ENCODE measurements around the gene ABCG1.

Gene ABCG1

DNA sequence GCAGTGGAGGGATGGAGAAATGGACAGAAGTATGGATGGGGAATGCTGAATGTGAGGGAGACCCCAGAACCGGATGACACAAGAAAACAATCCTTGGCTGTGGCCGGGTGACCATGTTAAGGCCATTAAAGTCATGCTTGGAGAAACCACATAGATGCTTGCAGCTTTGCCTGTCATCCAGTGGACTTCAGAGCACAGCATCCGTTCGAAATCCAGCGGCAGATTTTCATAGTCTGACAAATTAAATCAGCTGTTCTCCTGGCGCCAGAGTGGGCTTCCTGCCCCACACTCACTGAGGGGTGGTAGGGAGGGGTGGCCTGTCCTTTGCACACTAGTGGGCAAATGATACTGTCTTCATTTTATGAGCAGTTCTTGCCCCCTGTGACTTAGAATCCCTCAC is 35.1 kb downstream of the ABCG1 start:
- TF ChIP-seq, protein P1, sequence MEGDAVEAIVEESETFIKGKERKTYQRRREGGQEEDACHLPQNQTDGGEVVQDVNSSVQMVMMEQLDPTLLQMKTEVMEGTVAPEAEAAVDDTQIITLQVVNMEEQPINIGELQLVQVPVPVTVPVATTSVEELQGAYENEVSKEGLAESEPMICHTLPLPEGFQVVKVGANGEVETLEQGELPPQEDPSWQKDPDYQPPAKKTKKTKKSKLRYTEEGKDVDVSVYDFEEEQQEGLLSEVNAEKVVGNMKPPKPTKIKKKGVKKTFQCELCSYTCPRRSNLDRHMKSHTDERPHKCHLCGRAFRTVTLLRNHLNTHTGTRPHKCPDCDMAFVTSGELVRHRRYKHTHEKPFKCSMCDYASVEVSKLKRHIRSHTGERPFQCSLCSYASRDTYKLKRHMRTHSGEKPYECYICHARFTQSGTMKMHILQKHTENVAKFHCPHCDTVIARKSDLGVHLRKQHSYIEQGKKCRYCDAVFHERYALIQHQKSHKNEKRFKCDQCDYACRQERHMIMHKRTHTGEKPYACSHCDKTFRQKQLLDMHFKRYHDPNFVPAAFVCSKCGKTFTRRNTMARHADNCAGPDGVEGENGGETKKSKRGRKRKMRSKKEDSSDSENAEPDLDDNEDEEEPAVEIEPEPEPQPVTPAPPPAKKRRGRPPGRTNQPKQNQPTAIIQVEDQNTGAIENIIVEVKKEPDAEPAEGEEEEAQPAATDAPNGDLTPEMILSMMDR (IDR thresholded peaks at IDR 0.05; ENCODE audit: low read depth, low read length) = no peak
- no peak overlapping the region for H3K4me3 ChIP-seq (ENCODE audit: low read depth, low read length)
- in situ Hi-C loops (cut with HindIII; ENCODE audit: low sequenced_read_pairs) = no loop called here

DNA sequence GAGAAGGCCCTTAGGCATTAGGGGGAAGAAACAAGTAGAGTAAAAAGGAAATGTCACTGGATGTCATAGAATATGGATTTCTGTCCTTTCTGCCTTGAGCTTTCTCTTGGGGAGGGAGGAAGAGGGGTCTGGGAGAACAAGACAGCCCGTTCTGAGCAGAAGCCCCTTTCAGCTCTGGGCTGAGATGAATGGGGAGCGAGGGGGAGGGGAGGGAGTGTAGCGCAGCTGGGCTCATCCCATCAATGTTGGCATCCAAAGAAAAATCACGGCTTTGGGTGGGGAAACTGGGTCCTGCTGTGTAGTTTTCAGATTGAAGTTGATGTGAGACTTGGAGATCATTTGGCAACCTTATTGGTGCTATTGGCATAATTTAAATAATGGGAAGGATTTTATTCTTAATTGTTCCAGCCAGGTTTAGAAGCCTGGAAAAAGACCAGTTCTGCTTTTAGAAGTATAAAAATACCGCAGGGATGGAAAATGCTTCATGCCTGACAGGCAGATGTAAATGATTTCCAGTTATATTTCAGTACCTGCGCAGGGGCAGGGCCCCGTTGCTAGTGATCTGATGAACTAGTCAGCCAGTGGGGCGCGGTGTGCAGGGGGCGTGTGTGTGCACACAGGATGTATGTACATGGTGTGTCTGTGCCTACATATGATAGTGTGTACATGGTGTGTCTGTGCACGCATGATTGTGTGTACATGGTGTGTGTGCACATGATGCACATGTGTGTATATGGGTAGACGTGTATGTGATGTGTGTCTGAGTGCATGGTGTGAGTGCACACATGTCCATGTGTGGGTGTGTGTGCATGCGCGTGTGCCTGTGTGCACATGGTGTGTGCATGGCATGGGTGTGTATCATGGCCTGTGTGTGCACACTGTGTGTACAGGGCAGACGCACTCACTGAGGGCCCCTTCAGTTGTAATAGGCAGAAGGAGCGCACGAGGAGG is 36.0 kb downstream of the ABCG1 start:
- TF ChIP-seq, protein P1 (IDR thresholded peaks at IDR 0.05; ENCODE audit: low read depth, low read length) = no peak
- DNase-seq (ENCODE audit: low read depth, low spot score) = no peak
- in situ Hi-C loops (cut with HindIII; ENCODE audit: low sequenced_read_pairs) = no loop called here
- no peak overlapping the region for H3K4me3 ChIP-seq (ENCODE audit: low read depth, low read length)

More for the DNA sequence above, 35.1 kb downstream of the ABCG1 start:
- no peak for DNase-seq (ENCODE audit: low read depth, low spot score)

DNA sequence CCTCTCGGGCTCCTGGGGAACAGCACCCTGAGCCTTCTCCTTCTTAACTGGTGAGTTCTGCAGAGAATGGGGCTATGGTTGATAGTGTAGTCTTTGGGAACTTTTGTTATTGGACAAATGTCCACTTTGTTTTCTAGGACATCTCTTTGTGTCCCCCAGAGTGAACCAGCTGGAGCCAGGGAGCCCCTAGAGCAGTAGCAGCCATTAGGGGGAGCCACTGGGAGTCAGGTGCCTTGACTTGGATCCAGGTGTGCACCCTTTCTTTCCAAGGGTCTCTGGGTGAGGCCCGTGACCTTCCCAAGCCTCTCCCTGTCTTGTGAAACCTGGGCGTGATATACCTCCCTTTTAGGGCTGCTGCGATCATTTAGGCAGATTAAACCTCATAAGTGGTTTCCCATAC is 36.9 kb downstream of the ABCG1 start:
- TF ChIP-seq, protein P1 (IDR thresholded peaks at IDR 0.05; ENCODE audit: low read depth, low read length) = peak; percentile 13
- no peak overlapping the region for H3K4me3 ChIP-seq (ENCODE audit: low read depth, low read length)
- DNase-seq (ENCODE audit: low read depth, low spot score) = no peak
- in situ Hi-C loops (cut with HindIII; ENCODE audit: low sequenced_read_pairs) = no loop called here

DNA sequence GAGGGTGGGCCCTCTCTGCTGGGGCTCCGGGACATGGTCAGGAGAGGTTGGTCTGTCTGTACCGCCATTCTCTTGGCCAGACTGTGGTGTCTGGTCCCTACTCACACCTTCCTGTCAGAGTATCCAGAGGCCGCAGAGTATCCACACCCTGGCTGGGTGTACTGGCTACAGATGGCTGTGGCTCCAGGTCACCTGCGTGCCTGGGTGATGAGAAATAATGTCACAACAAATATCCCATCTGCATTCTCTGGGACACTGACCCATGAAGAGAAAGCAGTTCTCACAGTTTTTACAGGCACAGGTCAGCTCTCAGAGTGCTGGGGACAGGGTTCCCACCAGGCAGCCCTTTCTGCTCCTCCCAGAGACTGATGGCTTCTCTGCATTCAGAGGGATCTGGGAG is 37.4 kb downstream of the ABCG1 start:
- TF ChIP-seq, protein P1 (IDR thresholded peaks at IDR 0.05; ENCODE audit: low read depth, low read length) = no peak
- in situ Hi-C loops (cut with HindIII; ENCODE audit: low sequenced_read_pairs) = no loop called here
- DNase-seq (ENCODE audit: low read depth, low spot score) = no peak
- H3K4me3 ChIP-seq (ENCODE audit: low read depth, low read length) = no peak overlapping the region

DNA sequence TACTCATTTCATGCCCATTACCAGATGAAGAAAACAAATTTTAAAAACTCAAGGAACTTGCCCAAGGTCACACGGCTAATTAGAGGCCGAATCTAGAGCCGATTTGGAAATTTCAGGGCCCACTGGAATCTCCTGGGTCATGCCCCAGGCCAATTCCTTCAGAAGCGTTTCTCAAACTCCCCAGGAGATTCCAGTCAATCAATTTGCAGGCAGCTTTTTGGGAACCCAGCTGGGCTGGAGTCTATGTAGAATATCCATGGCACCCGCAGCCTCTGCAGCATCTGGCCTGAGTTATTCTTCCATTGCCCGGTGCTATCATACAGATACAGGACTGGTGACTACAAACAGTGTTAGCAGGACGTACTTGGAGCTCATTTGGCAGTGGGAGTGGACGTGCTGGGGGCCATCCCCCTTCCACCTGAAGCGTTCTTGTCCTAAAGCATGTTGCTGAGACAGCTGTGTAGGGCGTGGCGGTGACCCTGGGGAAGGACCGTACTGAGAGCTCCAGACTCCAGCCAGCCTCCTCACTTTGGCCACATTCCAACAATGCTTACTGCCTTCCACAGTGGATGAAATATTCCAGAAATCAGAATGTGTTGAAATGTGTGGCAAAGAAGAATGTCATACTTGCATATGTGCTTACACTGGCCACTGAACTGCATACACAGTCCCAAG is 38.3 kb downstream of the ABCG1 start:
- in situ Hi-C loops (cut with HindIII; ENCODE audit: low sequenced_read_pairs) = no loop called here
- TF ChIP-seq, protein P1 (IDR thresholded peaks at IDR 0.05; ENCODE audit: low read depth, low read length) = no peak
- DNase-seq (ENCODE audit: low read depth, low spot score) = no peak
- H3K4me3 ChIP-seq (ENCODE audit: low read depth, low read length) = no peak overlapping the region

DNA sequence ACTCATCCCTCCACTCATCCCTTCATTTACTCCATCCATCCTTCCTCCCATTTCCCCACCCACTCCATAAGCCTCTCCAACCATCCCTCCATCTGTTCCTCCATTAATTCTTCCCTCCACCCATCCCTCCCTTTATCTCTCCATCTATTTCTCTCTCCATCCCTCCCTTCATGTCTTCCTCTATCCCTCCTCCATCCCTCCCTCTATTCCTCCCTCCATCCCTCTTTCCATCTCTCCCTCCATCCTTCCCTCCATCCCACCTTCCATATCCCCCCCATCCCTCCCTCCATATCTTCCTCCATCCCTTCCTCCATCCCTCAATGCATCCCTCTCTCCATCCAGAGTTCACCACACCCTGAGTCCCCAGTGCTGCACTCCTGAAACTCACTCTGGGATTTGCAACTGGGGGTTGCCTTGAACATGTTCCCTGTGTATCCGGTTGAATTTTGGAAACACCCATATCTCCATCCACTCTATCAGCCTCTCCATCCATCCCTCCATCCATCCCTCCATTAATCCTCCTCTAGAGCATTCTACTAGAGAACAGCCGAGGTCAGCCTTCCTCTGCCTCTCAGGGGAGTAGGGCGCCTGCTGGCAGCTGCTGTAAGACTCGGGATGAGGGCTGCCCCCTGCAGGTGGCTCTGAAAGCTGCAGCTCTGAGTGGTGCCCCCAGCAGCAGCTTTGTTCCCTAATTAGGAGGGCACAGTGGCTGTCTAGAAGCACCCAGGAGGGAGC is 39.4 kb downstream of the ABCG1 start:
- in situ Hi-C loops (cut with HindIII; ENCODE audit: low sequenced_read_pairs) = no loop called here
- DNase-seq (ENCODE audit: low read depth, low spot score) = peak; percentile 16
- no peak overlapping the region for H3K4me3 ChIP-seq (ENCODE audit: low read depth, low read length)
- TF ChIP-seq, protein P1 (IDR thresholded peaks at IDR 0.05; ENCODE audit: low read depth, low read length) = peak; percentile 85
